ENCODE measurements around the gene PSMD1. TPM values are rescaled to one million over a fixed set of nuclear protein-coding genes. Genes with fewer than 3 reads are reported as not detected.

The PSMD1 gene
- total and polyA plus RNA-seq, 2 experiments from 2014 or later, result 102 to 106 TPM

- TF ChIP-seq EZH2phosphoT487 (IDR thresholded peaks at IDR 0.05; ENCODE audit: insufficient read depth, low read depth), result no peak
- no peak for TF ChIP-seq EZH2 (IDR thresholded peaks at IDR 0.05; ENCODE audit: insufficient read depth, poor library complexity, severe bottlenecking)
- in situ Hi-C loops (cut with MboI), result no loop called here
- no peak overlapping the region for H3K27ac ChIP-seq
Observed at GRCh38 chr2:231010201-231010730, 46.4 kb upstream of the PSMD1 start.

GRCh38 chr2:231011526-231011925 is 45.1 kb upstream of the PSMD1 start:
- H3K9me3 ChIP-seq (ENCODE audit: low read depth), result no peaks in the 10 kb centered on the region
- H3F3A ChIP-seq (ENCODE audit: insufficient read depth), result no peaks in the 10 kb centered on the region
- TF ChIP-seq EZH2 (IDR thresholded peaks at IDR 0.05; ENCODE audit: insufficient read depth, poor library complexity, severe bottlenecking) (no peak), EZH2phosphoT487 (IDR thresholded peaks at IDR 0.05; ENCODE audit: insufficient read depth, low read depth) (no peak)
- H3K4me2 ChIP-seq (ENCODE audit: unreplicated experiment), result no peak overlapping the region
- no peak overlapping the region for H2AFZ ChIP-seq
- H3K4me1 ChIP-seq (ENCODE audit: insufficient read depth), result no peaks in the 10 kb centered on the region
- no peaks in the 10 kb centered on the region for H3K36me3 ChIP-seq (ENCODE audit: low read depth)
- WGBS, 2 experiments (ENCODE audit: low coverage in 1 of 2, low lambda C conversion rate in 2 of 2, missing lambda C conversion rate in 2 of 2), result 48 to 51% methylated on average over 2 of the region's 2 CpGs
- in situ Hi-C loops (cut with MboI), result no loop called here
- H3K9ac ChIP-seq, result no peak overlapping the region
- no peak for DNase-seq
- no peak overlapping the region for H3K4me3 ChIP-seq
- H3K27me3 ChIP-seq (replicated peaks; ENCODE audit: insufficient read depth), result peaks cover 53% of the 10 kb centered on the region
- no peaks in the 10 kb centered on the region for H3K79me2 ChIP-seq (ENCODE audit: insufficient read depth)
- H3K27ac ChIP-seq, result no peak overlapping the region
- no peaks in the 10 kb centered on the region for H4K20me1 ChIP-seq (ENCODE audit: insufficient read depth)
- H3K9me2 ChIP-seq (ENCODE audit: insufficient read depth), result no peaks in the 10 kb centered on the region

More at GRCh38 chr2:231010201-231010730, 46.4 kb upstream of the PSMD1 start:
- H3K4me1 ChIP-seq (ENCODE audit: insufficient read depth), result no peaks in the 10 kb centered on the region
- no peak overlapping the region for H3K9ac ChIP-seq
- H3K9me3 ChIP-seq (ENCODE audit: low read depth), result no peaks in the 10 kb centered on the region
- H3K79me2 ChIP-seq (ENCODE audit: insufficient read depth), result no peaks in the 10 kb centered on the region
- H3K27me3 ChIP-seq (replicated peaks; ENCODE audit: insufficient read depth), result peaks cover 47% of the 10 kb centered on the region
- no peak overlapping the region for H3K4me3 ChIP-seq
- no peaks in the 10 kb centered on the region for H3K36me3 ChIP-seq (ENCODE audit: low read depth)
- H4K20me1 ChIP-seq (ENCODE audit: insufficient read depth), result no peaks in the 10 kb centered on the region
- H3K9me2 ChIP-seq (ENCODE audit: insufficient read depth), result no peaks in the 10 kb centered on the region
- no peak for DNase-seq
- WGBS, 2 experiments (ENCODE audit: low coverage in 1 of 2, low lambda C conversion rate in 2 of 2, missing lambda C conversion rate in 2 of 2), result 43 to 53% methylated on average over 2 of the region's 2 CpGs
- H3K4me2 ChIP-seq (ENCODE audit: unreplicated experiment), result no peak overlapping the region
- no peak overlapping the region for H2AFZ ChIP-seq
- H3F3A ChIP-seq (ENCODE audit: insufficient read depth), result no peaks in the 10 kb centered on the region

- Histone ChIP-seq H3K9me3 (ENCODE audit: low read depth) (no peaks in the 10 kb centered on the region), H3K4me2 (ENCODE audit: unreplicated experiment) (no peak overlapping the region), H4K20me1 (ENCODE audit: insufficient read depth) (no peaks in the 10 kb centered on the region), H3K79me2 (ENCODE audit: insufficient read depth) (no peaks in the 10 kb centered on the region), H2AFZ (no peak overlapping the region), H3K4me1 (ENCODE audit: insufficient read depth) (no peaks in the 10 kb centered on the region), H3F3A (ENCODE audit: insufficient read depth) (no peaks in the 10 kb centered on the region), H3K27ac (no peak overlapping the region), H3K9ac (no peak overlapping the region), H3K9me2 (ENCODE audit: insufficient read depth) (no peaks in the 10 kb centered on the region), H3K4me3 (no peak overlapping the region), H3K36me3 (ENCODE audit: low read depth) (no peaks in the 10 kb centered on the region), H3K27me3 (replicated peaks; ENCODE audit: insufficient read depth) (peaks cover 62% of the 10 kb centered on the region)
- no peak for DNase-seq
- in situ Hi-C loops (cut with MboI), result no loop called here
- no peak for TF ChIP-seq EZH2 (IDR thresholded peaks at IDR 0.05; ENCODE audit: insufficient read depth, poor library complexity, severe bottlenecking)
- no peak for TF ChIP-seq EZH2phosphoT487 (IDR thresholded peaks at IDR 0.05; ENCODE audit: insufficient read depth, low read depth)
- WGBS, 2 experiments (ENCODE audit: low coverage in 1 of 2, low lambda C conversion rate in 2 of 2, missing lambda C conversion rate in 2 of 2), result 24 to 32% methylated on average over 3 of the region's 3 CpGs
Observed at GRCh38 chr2:231012463-231012862, 44.2 kb upstream of the PSMD1 start.

GRCh38 chr2:231013820-231014219 is 42.8 kb upstream of the PSMD1 start:
- no peak for DNase-seq
- H3K4me2 ChIP-seq (ENCODE audit: unreplicated experiment), result no peak overlapping the region
- TF ChIP-seq EZH2phosphoT487 (IDR thresholded peaks at IDR 0.05; ENCODE audit: insufficient read depth, low read depth) (no peak), EZH2 (IDR thresholded peaks at IDR 0.05; ENCODE audit: insufficient read depth, poor library complexity, severe bottlenecking) (no peak)
- in situ Hi-C loops (cut with MboI), result no loop called here
- no peaks in the 10 kb centered on the region for H3F3A ChIP-seq (ENCODE audit: insufficient read depth)
- H3K27me3 ChIP-seq (replicated peaks; ENCODE audit: insufficient read depth), result peaks cover 63% of the 10 kb centered on the region
- WGBS, 2 experiments (ENCODE audit: low coverage in 1 of 2, low lambda C conversion rate in 2 of 2, missing lambda C conversion rate in 2 of 2), result 2 to 3% methylated on average over 3 of the region's 3 CpGs
- no peaks in the 10 kb centered on the region for H3K9me2 ChIP-seq (ENCODE audit: insufficient read depth)
- H3K79me2 ChIP-seq (ENCODE audit: insufficient read depth), result no peaks in the 10 kb centered on the region
- H2AFZ ChIP-seq, result no peak overlapping the region
- H3K4me3 ChIP-seq, result no peak overlapping the region
- H3K4me1 ChIP-seq (ENCODE audit: insufficient read depth), result no peaks in the 10 kb centered on the region
- H3K9ac ChIP-seq, result no peak overlapping the region
- no peak overlapping the region for H3K27ac ChIP-seq
- no peaks in the 10 kb centered on the region for H3K36me3 ChIP-seq (ENCODE audit: low read depth)
- H3K9me3 ChIP-seq (ENCODE audit: low read depth), result no peaks in the 10 kb centered on the region
- H4K20me1 ChIP-seq (ENCODE audit: insufficient read depth), result no peaks in the 10 kb centered on the region

- 35 to 45% methylated on average over 6 to 7 of the region's 7 CpGs for WGBS, 2 experiments (ENCODE audit: low coverage in 1 of 2, low lambda C conversion rate in 2 of 2, missing lambda C conversion rate in 2 of 2)
Observed at GRCh38 chr2:231015478-231015877, 41.2 kb upstream of the PSMD1 start.

More at GRCh38 chr2:231015478-231015877, 41.2 kb upstream of the PSMD1 start:
- Histone ChIP-seq H3K27me3 (replicated peaks; ENCODE audit: insufficient read depth) (peaks cover 53% of the 10 kb centered on the region), H3K9me3 (ENCODE audit: low read depth) (no peaks in the 10 kb centered on the region), H3K9ac (no peak overlapping the region), H3K79me2 (ENCODE audit: insufficient read depth) (no peaks in the 10 kb centered on the region), H2AFZ (no peak overlapping the region), H3K36me3 (ENCODE audit: low read depth) (no peaks in the 10 kb centered on the region), H3K4me3 (no peak overlapping the region), H3K4me1 (ENCODE audit: insufficient read depth) (no peaks in the 10 kb centered on the region), H3F3A (ENCODE audit: insufficient read depth) (no peaks in the 10 kb centered on the region), H3K9me2 (ENCODE audit: insufficient read depth) (no peaks in the 10 kb centered on the region), H3K27ac (no peak overlapping the region), H4K20me1 (ENCODE audit: insufficient read depth) (no peaks in the 10 kb centered on the region), H3K4me2 (ENCODE audit: unreplicated experiment) (no peak overlapping the region)
- TF ChIP-seq EZH2phosphoT487 (IDR thresholded peaks at IDR 0.05; ENCODE audit: insufficient read depth, low read depth), result no peak
- TF ChIP-seq EZH2 (IDR thresholded peaks at IDR 0.05; ENCODE audit: insufficient read depth, poor library complexity, severe bottlenecking), result no peak
- DNase-seq, result no peak
- in situ Hi-C loops (cut with MboI), result no loop called here

Measured in GM23248 (cell line).